ENCODE data around the gene SLF2.

GRCh38 chr10:100999742-101000126, 87.0 kb downstream of the SLF2 start, which contains the start of gene LZTS2:
- TF ChIP-seq CTCF (IDR thresholded peaks at IDR 0.05 in 4 of 5, conservative IDR thresholded peaks at IDR 0.05 in 1 of 5) (no peak), POLR2A (IDR thresholded peaks at IDR 0.05) (no peak)
